ENCODE measurements around the gene QRFP.

Gene QRFP

DNA sequence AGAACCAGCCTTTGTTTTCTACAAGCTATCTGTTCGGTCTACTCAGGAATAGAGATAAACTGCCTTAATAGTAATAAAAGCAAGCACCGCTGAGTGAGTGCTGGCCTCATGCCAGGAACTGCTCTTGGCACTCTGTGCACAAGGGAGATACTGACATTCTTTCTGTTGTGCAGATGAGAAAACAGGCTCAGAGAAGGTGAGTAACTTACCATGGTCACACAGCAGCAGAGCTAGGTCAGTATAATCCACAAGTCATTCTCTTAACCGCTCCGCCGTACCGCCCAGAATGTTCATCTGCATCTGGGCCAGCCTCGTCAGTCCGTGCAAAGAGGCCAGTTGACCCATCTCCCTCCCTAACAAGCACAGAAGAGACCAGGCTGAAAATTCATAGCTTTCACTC, 27.4 kb downstream of the QRFP start:
- DNase-seq (ENCODE audit: low read depth) = no peak
- TF ChIP-seq MYC (IDR thresholded peaks at IDR 0.05; ENCODE audit: low read depth, low read length) = no peak
- TF ChIP-seq, protein P1, sequence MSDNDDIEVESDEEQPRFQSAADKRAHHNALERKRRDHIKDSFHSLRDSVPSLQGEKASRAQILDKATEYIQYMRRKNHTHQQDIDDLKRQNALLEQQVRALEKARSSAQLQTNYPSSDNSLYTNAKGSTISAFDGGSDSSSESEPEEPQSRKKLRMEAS (IDR thresholded peaks at IDR 0.05; ENCODE audit: low read depth, low read length) = no peak
- no peak for TF ChIP-seq POLR2A (IDR thresholded peaks at IDR 0.05; ENCODE audit: extremely low read depth, insufficient read length)
- TF ChIP-seq, protein P2, sequence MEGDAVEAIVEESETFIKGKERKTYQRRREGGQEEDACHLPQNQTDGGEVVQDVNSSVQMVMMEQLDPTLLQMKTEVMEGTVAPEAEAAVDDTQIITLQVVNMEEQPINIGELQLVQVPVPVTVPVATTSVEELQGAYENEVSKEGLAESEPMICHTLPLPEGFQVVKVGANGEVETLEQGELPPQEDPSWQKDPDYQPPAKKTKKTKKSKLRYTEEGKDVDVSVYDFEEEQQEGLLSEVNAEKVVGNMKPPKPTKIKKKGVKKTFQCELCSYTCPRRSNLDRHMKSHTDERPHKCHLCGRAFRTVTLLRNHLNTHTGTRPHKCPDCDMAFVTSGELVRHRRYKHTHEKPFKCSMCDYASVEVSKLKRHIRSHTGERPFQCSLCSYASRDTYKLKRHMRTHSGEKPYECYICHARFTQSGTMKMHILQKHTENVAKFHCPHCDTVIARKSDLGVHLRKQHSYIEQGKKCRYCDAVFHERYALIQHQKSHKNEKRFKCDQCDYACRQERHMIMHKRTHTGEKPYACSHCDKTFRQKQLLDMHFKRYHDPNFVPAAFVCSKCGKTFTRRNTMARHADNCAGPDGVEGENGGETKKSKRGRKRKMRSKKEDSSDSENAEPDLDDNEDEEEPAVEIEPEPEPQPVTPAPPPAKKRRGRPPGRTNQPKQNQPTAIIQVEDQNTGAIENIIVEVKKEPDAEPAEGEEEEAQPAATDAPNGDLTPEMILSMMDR (IDR thresholded peaks at IDR 0.05; ENCODE audit: low read depth, low read length) = no peak
- H3K4me3 ChIP-seq (ENCODE audit: low read depth, low read length) = no peak overlapping the region

DNA sequence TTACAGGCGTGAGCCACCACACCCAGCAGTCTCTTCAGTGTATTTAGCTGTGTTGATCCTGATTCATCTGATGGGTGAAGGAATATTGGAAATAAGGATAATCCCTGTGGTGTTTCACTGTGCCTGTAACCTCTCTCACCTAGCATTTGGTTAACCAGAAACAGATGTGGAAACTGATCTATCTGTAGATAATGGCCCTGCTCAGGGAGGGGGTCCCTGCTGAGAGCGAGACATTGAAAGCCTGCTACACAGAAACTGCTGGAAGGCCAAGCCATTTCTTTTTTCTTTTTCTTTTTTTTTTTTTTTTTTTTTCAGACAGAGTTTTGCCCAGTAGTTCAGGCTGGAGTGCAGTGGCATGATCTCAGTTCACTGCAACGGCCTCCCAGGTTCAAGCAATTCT, 28.4 kb downstream of the QRFP start:
- TF ChIP-seq POLR2A (IDR thresholded peaks at IDR 0.05; ENCODE audit: extremely low read depth, insufficient read length) (no peak), MYC (IDR thresholded peaks at IDR 0.05; ENCODE audit: low read depth, low read length) (no peak)
- TF ChIP-seq, protein P1 (IDR thresholded peaks at IDR 0.05; ENCODE audit: low read depth, low read length) = no peak
- TF ChIP-seq, protein P2 (IDR thresholded peaks at IDR 0.05; ENCODE audit: low read depth, low read length) = no peak
- DNase-seq (ENCODE audit: low read depth) = no peak
- H3K4me3 ChIP-seq (ENCODE audit: low read depth, low read length) = no peak overlapping the region

DNA sequence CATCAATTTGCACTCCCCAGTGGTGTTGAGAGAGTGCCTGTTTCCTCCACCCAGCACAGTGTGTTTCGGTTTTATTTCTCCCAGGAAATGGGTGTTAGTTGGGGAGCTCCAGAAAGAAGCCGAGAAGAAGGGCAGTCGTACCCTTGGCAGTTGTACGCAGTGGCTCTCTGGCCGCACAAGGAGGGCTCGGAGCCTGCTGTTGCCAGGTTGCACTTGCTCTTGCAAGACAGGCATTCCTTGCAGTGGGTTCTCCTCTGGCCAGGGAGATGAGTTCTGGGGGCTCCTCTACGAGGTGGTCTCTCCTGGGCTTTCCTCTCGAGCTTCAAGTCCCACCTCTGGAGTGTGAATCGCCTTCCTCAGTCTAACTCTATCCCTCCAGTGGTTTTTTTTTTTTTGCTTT, 29.1 kb downstream of the QRFP start:
- H3K4me3 ChIP-seq (ENCODE audit: low read depth, low read length) = no peak overlapping the region
- TF ChIP-seq, protein P2 (IDR thresholded peaks at IDR 0.05; ENCODE audit: low read depth, low read length) = no peak
- TF ChIP-seq, protein P1 (IDR thresholded peaks at IDR 0.05; ENCODE audit: low read depth, low read length) = no peak
- no peak for TF ChIP-seq MYC (IDR thresholded peaks at IDR 0.05; ENCODE audit: low read depth, low read length)
- TF ChIP-seq POLR2A (IDR thresholded peaks at IDR 0.05; ENCODE audit: extremely low read depth, insufficient read length) = no peak
- DNase-seq (ENCODE audit: low read depth) = no peak

DNA sequence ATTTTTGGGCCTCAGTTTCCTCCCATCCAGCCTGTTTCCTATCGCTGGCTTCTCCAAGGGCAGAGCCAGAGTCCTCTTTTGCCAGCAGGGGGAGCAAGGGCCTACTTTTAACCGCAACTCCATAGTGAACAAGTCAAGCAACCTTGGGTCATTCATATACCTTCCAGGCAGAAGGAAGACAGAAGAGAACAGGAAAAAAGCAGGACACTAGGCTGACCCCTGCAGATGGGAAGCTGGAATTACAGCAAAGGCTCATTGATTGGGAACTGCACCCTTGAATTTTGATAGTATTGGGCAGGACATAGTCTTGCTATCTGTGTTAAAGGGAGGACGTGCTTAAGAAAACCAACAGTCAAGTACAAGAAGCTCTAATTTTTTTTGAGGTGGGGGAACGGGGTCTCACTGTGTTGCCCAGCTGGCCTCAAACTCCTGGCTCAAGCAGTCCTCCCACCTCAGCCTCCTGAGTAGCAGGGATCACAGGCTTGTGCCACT, 30.1 kb downstream of the QRFP start:
- DNase-seq (ENCODE audit: low read depth) = peak; percentile 85
- TF ChIP-seq, protein P1 (IDR thresholded peaks at IDR 0.05; ENCODE audit: low read depth, low read length) = no peak
- TF ChIP-seq, protein P2 (IDR thresholded peaks at IDR 0.05; ENCODE audit: low read depth, low read length) = peak; percentile 98
- peak; percentile 37; the same call in 1 of the 2 replicates for TF ChIP-seq MYC (IDR thresholded peaks at IDR 0.05; ENCODE audit: low read depth, low read length)
- H3K4me3 ChIP-seq (ENCODE audit: low read depth, low read length) = peak overlapping the region; percentile 44

DNA sequence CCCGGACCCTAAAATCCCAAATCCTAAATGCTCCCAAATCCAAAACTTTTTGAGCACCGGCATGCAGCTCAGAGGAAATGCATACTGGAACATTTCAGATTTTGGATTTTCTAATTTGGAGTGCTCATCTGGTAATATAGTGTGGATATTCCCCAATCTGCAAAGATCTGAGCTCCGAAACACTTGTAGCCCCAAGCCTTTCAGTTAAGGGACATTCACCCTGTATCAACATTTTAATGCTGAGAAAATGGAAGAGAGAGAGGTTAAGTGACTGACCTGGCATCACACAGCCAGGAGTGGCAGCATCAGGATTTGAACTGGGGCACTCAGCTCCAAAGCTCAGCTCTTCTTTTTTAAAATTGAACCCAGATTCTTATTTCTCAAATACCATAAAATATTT, 30.7 kb downstream of the QRFP start:
- H3K4me3 ChIP-seq (ENCODE audit: low read depth, low read length) = no peak overlapping the region
- TF ChIP-seq POLR2A (IDR thresholded peaks at IDR 0.05; ENCODE audit: extremely low read depth, insufficient read length) = no peak
- TF ChIP-seq MYC (IDR thresholded peaks at IDR 0.05; ENCODE audit: low read depth, low read length) = no peak
- TF ChIP-seq, protein P2 (IDR thresholded peaks at IDR 0.05; ENCODE audit: low read depth, low read length) = no peak
- TF ChIP-seq, protein P1 (IDR thresholded peaks at IDR 0.05; ENCODE audit: low read depth, low read length) = no peak
- DNase-seq (ENCODE audit: low read depth) = no peak

Measured in NB4 (cell line).